Hepatocyte (in vitro differentiated cells): ENCODE data around the gene RAB38.

Experiments used
- EZH2 ChIP-seq: fragments of 200-600 bp; sonication (generic); IDR thresholded peaks from 2 replicates; pipeline ENCODE4 v1.6.1; 2016; ENCODE audit warnings: antibody characterized with exemption, mild to moderate bottlenecking, borderline replicate concordance
- EZH2phosphoT487 ChIP-seq: fragments of 200-600 bp; sonication (generic); IDR thresholded peaks from one replicate; pipeline ENCODE4 v1.6.1; 2018; ENCODE audit warnings: antibody characterized with exemption, mild to moderate bottlenecking, low read depth, moderate library complexity; ENCODE audit not compliant: unreplicated experiment, severe bottlenecking
- TF ChIP-seq, protein P1 (sequence below): fragments of 200-600 bp; sonication (generic); IDR thresholded peaks from 2 replicates; pipeline ENCODE4 v1.5.1; 2016; ENCODE audit warnings: antibody characterized with exemption, mild to moderate bottlenecking; ENCODE audit not compliant: poor library complexity

DNA sequence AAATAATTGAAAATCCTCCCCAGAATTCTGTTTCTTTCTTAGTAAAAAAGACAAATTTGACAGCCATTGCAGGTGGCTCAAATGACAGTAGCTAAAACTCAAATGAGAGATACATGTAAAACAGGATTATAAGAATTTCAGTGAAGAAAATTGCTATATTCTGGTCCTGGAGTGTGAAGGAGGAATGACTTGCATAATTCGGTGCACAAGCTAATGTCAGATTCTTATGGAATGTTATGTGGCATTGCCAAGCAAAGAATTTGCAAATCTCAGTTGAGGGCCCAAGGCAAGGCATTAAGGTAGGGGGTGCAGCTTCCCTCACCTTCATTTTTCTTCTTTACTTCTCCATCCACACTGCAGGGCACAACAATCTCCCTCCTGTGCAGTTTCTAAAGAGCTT is 35.4 kb downstream of the RAB38 start:
- TF ChIP-seq EZH2 (no peak), EZH2phosphoT487 (no peak)
- TF ChIP-seq, protein P1, sequence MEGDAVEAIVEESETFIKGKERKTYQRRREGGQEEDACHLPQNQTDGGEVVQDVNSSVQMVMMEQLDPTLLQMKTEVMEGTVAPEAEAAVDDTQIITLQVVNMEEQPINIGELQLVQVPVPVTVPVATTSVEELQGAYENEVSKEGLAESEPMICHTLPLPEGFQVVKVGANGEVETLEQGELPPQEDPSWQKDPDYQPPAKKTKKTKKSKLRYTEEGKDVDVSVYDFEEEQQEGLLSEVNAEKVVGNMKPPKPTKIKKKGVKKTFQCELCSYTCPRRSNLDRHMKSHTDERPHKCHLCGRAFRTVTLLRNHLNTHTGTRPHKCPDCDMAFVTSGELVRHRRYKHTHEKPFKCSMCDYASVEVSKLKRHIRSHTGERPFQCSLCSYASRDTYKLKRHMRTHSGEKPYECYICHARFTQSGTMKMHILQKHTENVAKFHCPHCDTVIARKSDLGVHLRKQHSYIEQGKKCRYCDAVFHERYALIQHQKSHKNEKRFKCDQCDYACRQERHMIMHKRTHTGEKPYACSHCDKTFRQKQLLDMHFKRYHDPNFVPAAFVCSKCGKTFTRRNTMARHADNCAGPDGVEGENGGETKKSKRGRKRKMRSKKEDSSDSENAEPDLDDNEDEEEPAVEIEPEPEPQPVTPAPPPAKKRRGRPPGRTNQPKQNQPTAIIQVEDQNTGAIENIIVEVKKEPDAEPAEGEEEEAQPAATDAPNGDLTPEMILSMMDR = no peak
